Measurements from ENCODE around the gene SLC35E1.

The SLC35E1 gene

GRCh38 chr19:16605553-16605994, 33.4 kb upstream of the SLC35E1 start:
- H3K27me3 ChIP-seq (ENCODE audit: insufficient read depth, poor library complexity, severe bottlenecking): no peaks in the 10 kb centered on the region
- no peak for DNase-seq (ENCODE audit: low spot score)
- no peak overlapping the region for H3K27ac ChIP-seq (ENCODE audit: poor library complexity, severe bottlenecking)
- TF ChIP-seq CTCF (IDR thresholded peaks at IDR 0.05; ENCODE audit: poor library complexity, severe bottlenecking): no peak
- H3K9me3 ChIP-seq (ENCODE audit: severe bottlenecking): no peaks in the 10 kb centered on the region
- H3K36me3 ChIP-seq (ENCODE audit: low read depth): no peaks in the 10 kb centered on the region
- no peak overlapping the region for H3K4me3 ChIP-seq (ENCODE audit: severe bottlenecking)
- H3K4me1 ChIP-seq (ENCODE audit: insufficient read depth, poor library complexity, severe bottlenecking): peaks cover 3% of the 10 kb centered on the region
- ATAC-seq (ENCODE audit: low read depth): no peak

GRCh38 chr19:16605115-16605514, 32.9 kb upstream of the SLC35E1 start:
- Histone ChIP-seq H3K4me3 (ENCODE audit: severe bottlenecking) (no peak overlapping the region), H3K27me3 (ENCODE audit: insufficient read depth, poor library complexity, severe bottlenecking) (no peaks in the 10 kb centered on the region), H3K9me3 (ENCODE audit: severe bottlenecking) (no peaks in the 10 kb centered on the region), H3K27ac (ENCODE audit: poor library complexity, severe bottlenecking) (no peak overlapping the region), H3K36me3 (ENCODE audit: low read depth) (no peaks in the 10 kb centered on the region), H3K4me1 (ENCODE audit: insufficient read depth, poor library complexity, severe bottlenecking) (peaks cover 3% of the 10 kb centered on the region)
- ATAC-seq (ENCODE audit: low read depth) (no peak), DNase-seq (ENCODE audit: low spot score) (no peak)
- TF ChIP-seq CTCF (IDR thresholded peaks at IDR 0.05; ENCODE audit: poor library complexity, severe bottlenecking): no peak

GRCh38 chr19:16604615-16605014, 32.4 kb upstream of the SLC35E1 start:
- no peaks in the 10 kb centered on the region for H3K9me3 ChIP-seq (ENCODE audit: severe bottlenecking)
- no peaks in the 10 kb centered on the region for H3K36me3 ChIP-seq (ENCODE audit: low read depth)
- no peak for TF ChIP-seq CTCF (IDR thresholded peaks at IDR 0.05; ENCODE audit: poor library complexity, severe bottlenecking)
- H3K27me3 ChIP-seq (ENCODE audit: insufficient read depth, poor library complexity, severe bottlenecking): no peaks in the 10 kb centered on the region
- ATAC-seq (ENCODE audit: low read depth) (no peak), DNase-seq (ENCODE audit: low spot score) (no peak)
- H3K4me1 ChIP-seq (ENCODE audit: insufficient read depth, poor library complexity, severe bottlenecking): peaks cover 3% of the 10 kb centered on the region
- H3K4me3 ChIP-seq (ENCODE audit: severe bottlenecking): no peak overlapping the region
- no peak overlapping the region for H3K27ac ChIP-seq (ENCODE audit: poor library complexity, severe bottlenecking)

DNA sequence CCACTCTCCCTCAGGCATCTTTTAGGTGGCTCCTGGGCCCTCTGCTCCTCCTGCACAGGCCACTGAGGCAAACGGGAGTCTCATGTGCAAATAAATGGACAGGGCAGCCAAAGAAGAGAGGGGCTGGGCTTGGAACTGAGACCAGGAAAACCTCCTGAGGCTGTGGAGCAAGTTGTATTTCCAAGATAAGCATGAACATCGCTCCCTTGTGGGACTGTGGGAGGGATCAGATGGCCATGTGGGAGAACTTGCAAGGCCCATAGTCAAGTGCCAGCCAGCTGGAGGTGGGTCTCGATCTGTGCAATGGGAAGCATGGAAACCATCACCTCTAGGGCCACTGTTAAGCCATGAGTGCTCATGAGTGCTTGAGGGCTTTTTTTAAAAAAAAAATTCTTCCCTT, 30.9 kb upstream of the SLC35E1 start:
- Histone ChIP-seq H3K27ac (ENCODE audit: poor library complexity, severe bottlenecking) (no peak overlapping the region), H3K36me3 (ENCODE audit: low read depth) (no peaks in the 10 kb centered on the region), H3K9me3 (ENCODE audit: severe bottlenecking) (no peaks in the 10 kb centered on the region), H3K27me3 (ENCODE audit: insufficient read depth, poor library complexity, severe bottlenecking) (no peaks in the 10 kb centered on the region), H3K4me3 (ENCODE audit: severe bottlenecking) (no peak overlapping the region), H3K4me1 (ENCODE audit: insufficient read depth, poor library complexity, severe bottlenecking) (no peaks in the 10 kb centered on the region)
- DNase-seq (ENCODE audit: low spot score) (no peak), ATAC-seq (ENCODE audit: low read depth) (no peak)
- TF ChIP-seq CTCF (IDR thresholded peaks at IDR 0.05; ENCODE audit: poor library complexity, severe bottlenecking): no peak

- Histone ChIP-seq H3K36me3 (ENCODE audit: low read depth) (no peaks in the 10 kb centered on the region), H3K27me3 (ENCODE audit: insufficient read depth, poor library complexity, severe bottlenecking) (no peaks in the 10 kb centered on the region), H3K27ac (ENCODE audit: poor library complexity, severe bottlenecking) (no peak overlapping the region), H3K4me3 (ENCODE audit: severe bottlenecking) (no peak overlapping the region), H3K9me3 (ENCODE audit: severe bottlenecking) (no peaks in the 10 kb centered on the region), H3K4me1 (ENCODE audit: insufficient read depth, poor library complexity, severe bottlenecking) (peaks cover under 1% of the 10 kb centered on the region)
- no peak for ATAC-seq (ENCODE audit: low read depth)
- DNase-seq (ENCODE audit: low spot score): no peak
- TF ChIP-seq CTCF (IDR thresholded peaks at IDR 0.05; ENCODE audit: poor library complexity, severe bottlenecking): no peak
Measured at GRCh38 chr19:16601378-16602052, 29.3 kb upstream of the SLC35E1 start.
